ENCODE results near the gene CEP20.
"Not testable (repeated sequence)": the region's sequence is repeated elsewhere in the genome, so short reads cannot be mapped to it uniquely, and the experiment has no call there.

CEP20 gene

GRCh38 chr16:15888072-15888976 lies at the start of gene CEP20:
TSS of gene CEP20 (minus strand) at chr16:15888603. CDS start at chr16:15888585, 18 bp downstream.
- peak; percentile 100 for DNase-seq (ENCODE audit: low spot score)

- not testable (repeated sequence) for DNase-seq (ENCODE audit: low spot score)
Measured at GRCh38 chr16:15936809-15937208, 48.4 kb upstream of the CEP20 start.

GRCh38 chr16:15934991-15935390 lies 46.6 kb upstream of the CEP20 start:
- DNase-seq (ENCODE audit: low spot score): no peak

- DNase-seq (ENCODE audit: low spot score): no peak
Measured at GRCh38 chr16:15933781-15934180, 45.4 kb upstream of the CEP20 start.

- no peak for DNase-seq (ENCODE audit: low spot score)
Measured at GRCh38 chr16:15932939-15933338, 44.5 kb upstream of the CEP20 start.

- no peak for DNase-seq (ENCODE audit: low spot score)
Measured at GRCh38 chr16:15928261-15929104, 40.1 kb upstream of the CEP20 start.

GRCh38 chr16:15925631-15926030 lies 37.2 kb upstream of the CEP20 start:
- DNase-seq (ENCODE audit: low spot score): peak; percentile 19

GRCh38 chr16:15924996-15925395 lies 36.6 kb upstream of the CEP20 start:
- DNase-seq (ENCODE audit: low spot score): no peak

- no peak for DNase-seq (ENCODE audit: low spot score)
Measured at GRCh38 chr16:15919331-15919730, 30.9 kb upstream of the CEP20 start.

- not testable (repeated sequence) for DNase-seq (ENCODE audit: low spot score)
Measured at GRCh38 chr16:15918314-15918713, 29.9 kb upstream of the CEP20 start.

GRCh38 chr16:15916323-15916722 lies 27.9 kb upstream of the CEP20 start:
- DNase-seq (ENCODE audit: low spot score): no peak

GRCh38 chr16:15915555-15916081 lies 27.2 kb upstream of the CEP20 start:
- DNase-seq (ENCODE audit: low spot score): no peak

- DNase-seq (ENCODE audit: low spot score): no peak
Measured at GRCh38 chr16:15913046-15913698, 24.8 kb upstream of the CEP20 start.

- no peak for DNase-seq (ENCODE audit: low spot score)
Measured at GRCh38 chr16:15911198-15911597, 22.8 kb upstream of the CEP20 start.

GRCh38 chr16:15907863-15908478 lies 19.6 kb upstream of the CEP20 start:
- DNase-seq (ENCODE audit: low spot score): peak; percentile 92

GRCh38 chr16:15906439-15906838 lies 18.0 kb upstream of the CEP20 start:
- no peak for DNase-seq (ENCODE audit: low spot score)

- DNase-seq (ENCODE audit: low spot score): no peak
Measured at GRCh38 chr16:15903960-15904359, 15.6 kb upstream of the CEP20 start.

GRCh38 chr16:15900901-15901500 lies 12.6 kb upstream of the CEP20 start:
- no peak for DNase-seq (ENCODE audit: low spot score)

GRCh38 chr16:15900357-15900756 lies 12.0 kb upstream of the CEP20 start:
- DNase-seq (ENCODE audit: low spot score): no peak

- peak; percentile 50 for DNase-seq (ENCODE audit: low spot score)
Measured at GRCh38 chr16:15899538-15900100, 11.2 kb upstream of the CEP20 start.

GRCh38 chr16:15898654-15899053 lies 10.3 kb upstream of the CEP20 start:
- no peak for DNase-seq (ENCODE audit: low spot score)

Measured in iPS-NIHi11 (cell line).